T1000 (cell line): ENCODE data around the gene SYNPR.

Experiments
- DNase-seq: peaks from one replicate; lab custom pipeline; 2025; ENCODE audit warnings: mixed read lengths; lab: John Stamatoyannopoulos, UW

SYNPR gene

GRCh38 chr3:63471781-63472180 is 193.7 kb downstream of the SYNPR start:
- DNase-seq = no peak

- DNase-seq = no peak
Observed at GRCh38 chr3:63473641-63474166, 195.6 kb downstream of the SYNPR start.

GRCh38 chr3:63474828-63475518 is 196.9 kb downstream of the SYNPR start:
- no peak for DNase-seq

- DNase-seq = no peak
Observed at GRCh38 chr3:63477494-63478129, 199.5 kb downstream of the SYNPR start.

- DNase-seq = no peak
Observed at GRCh38 chr3:63478990-63479660, 201.0 kb downstream of the SYNPR start.

GRCh38 chr3:63479661-63480035 is 201.5 kb downstream of the SYNPR start:
- DNase-seq = no peak

GRCh38 chr3:63481627-63482026 is 203.5 kb downstream of the SYNPR start:
- no peak for DNase-seq

- no peak for DNase-seq
Observed at GRCh38 chr3:63482341-63482740, 204.2 kb downstream of the SYNPR start.

GRCh38 chr3:63492464-63492863 is 214.4 kb downstream of the SYNPR start:
- DNase-seq = no peak

- no peak for DNase-seq
Observed at GRCh38 chr3:63493101-63493500, 215.0 kb downstream of the SYNPR start.

- DNase-seq = no peak
Observed at GRCh38 chr3:63494646-63495045, 216.5 kb downstream of the SYNPR start.

GRCh38 chr3:63497641-63498040 is 219.5 kb downstream of the SYNPR start:
- no peak for DNase-seq

GRCh38 chr3:63500196-63500595 is 222.1 kb downstream of the SYNPR start:
- no peak for DNase-seq

- no peak for DNase-seq
Observed at GRCh38 chr3:63508305-63508704, 230.2 kb downstream of the SYNPR start.

- DNase-seq = no peak
Observed at GRCh38 chr3:63508771-63509170, 230.7 kb downstream of the SYNPR start.

GRCh38 chr3:63513791-63514190 is 235.7 kb downstream of the SYNPR start:
- no peak for DNase-seq

GRCh38 chr3:63514678-63515077 is 236.6 kb downstream of the SYNPR start:
- no peak for DNase-seq

GRCh38 chr3:63519426-63519825 is 241.3 kb downstream of the SYNPR start:
- no peak for DNase-seq

GRCh38 chr3:63521657-63522056 is 243.5 kb downstream of the SYNPR start:
- DNase-seq = no peak

- no peak for DNase-seq
Observed at GRCh38 chr3:63523100-63523499, 245.0 kb downstream of the SYNPR start.

- DNase-seq = no peak
Observed at GRCh38 chr3:63528325-63529000, 250.4 kb downstream of the SYNPR start.

GRCh38 chr3:63532521-63532920 is 254.4 kb downstream of the SYNPR start:
- DNase-seq = no peak

- no peak for DNase-seq
Observed at GRCh38 chr3:63538919-63539318, 260.8 kb downstream of the SYNPR start.
